Lower leg skin (tissue), 3 donors: ENCODE results near the gene FOXF1.

Experiments
- POLR2A ChIP-seq, 2 donors: fragments of 450-650 bp; IDR thresholded peaks; one replicate each; pipeline ENCODE4 v1.6.1; 2016 to 2017; ENCODE audit warnings: antibody characterized with exemption in 2 of 2, mild to moderate bottlenecking in 1 of 2, moderate library complexity in 1 of 2
- TF ChIP-seq, protein P1 (sequence below), 3 donors: fragments of 450-650 bp; IDR thresholded peaks; one replicate each; pipeline ENCODE4 v1.5.1; 2016; ENCODE audit warnings: antibody characterized with exemption in 3 of 3, mild to moderate bottlenecking in 3 of 3, moderate library complexity in 2 of 3

DNA sequence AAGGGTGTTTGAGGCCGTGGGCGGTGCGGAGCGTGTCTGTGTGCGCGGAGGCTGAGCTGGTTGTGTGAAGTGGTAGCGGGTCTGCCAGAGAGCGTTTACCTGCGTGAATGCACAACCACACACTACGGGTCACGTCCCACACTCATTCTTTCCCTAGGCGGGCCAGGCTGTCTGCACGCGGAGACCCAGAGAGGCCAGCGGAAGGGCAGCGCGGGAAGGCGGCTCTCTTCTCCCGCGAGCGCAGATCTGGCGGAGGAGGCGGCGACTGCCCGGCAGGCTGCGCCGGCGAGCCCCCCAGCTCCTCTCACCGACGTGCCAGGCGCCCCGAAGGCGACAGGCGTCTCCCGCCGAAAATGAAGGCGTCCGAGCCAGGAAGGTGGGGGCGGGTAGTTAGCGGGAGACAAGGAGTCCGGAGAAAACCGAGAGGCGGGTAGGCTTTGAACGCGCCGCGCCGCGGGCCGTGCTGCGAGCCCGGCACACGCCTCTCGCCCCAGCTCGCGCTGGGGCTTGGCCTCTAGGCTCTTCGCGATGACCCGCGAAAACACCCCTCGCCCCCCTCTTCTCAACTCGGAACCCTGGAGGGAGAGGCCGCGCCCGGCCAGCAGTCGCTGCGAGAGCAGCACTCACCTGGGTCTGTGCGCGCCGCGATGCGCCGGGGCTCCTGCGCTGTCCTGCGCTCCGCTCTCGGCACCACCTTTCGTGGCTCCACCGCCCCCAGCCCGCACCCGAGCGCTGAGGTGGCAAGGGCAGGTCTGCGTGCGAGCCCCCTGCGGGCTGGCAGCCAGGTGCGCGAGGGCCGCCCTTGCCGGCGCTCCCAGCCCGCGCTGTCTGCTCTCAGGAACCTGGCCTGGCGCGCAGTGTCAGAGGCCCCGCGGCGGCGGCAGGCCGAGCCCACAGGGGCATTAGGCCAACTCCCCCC, 2.0 kb upstream of the FOXF1 start:
- TF ChIP-seq, protein P1, sequence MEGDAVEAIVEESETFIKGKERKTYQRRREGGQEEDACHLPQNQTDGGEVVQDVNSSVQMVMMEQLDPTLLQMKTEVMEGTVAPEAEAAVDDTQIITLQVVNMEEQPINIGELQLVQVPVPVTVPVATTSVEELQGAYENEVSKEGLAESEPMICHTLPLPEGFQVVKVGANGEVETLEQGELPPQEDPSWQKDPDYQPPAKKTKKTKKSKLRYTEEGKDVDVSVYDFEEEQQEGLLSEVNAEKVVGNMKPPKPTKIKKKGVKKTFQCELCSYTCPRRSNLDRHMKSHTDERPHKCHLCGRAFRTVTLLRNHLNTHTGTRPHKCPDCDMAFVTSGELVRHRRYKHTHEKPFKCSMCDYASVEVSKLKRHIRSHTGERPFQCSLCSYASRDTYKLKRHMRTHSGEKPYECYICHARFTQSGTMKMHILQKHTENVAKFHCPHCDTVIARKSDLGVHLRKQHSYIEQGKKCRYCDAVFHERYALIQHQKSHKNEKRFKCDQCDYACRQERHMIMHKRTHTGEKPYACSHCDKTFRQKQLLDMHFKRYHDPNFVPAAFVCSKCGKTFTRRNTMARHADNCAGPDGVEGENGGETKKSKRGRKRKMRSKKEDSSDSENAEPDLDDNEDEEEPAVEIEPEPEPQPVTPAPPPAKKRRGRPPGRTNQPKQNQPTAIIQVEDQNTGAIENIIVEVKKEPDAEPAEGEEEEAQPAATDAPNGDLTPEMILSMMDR (IDR thresholded peaks at IDR 0.05), result no peak
- no peak for TF ChIP-seq POLR2A (IDR thresholded peaks at IDR 0.05)
